NCI-H2107 (cell line): Measurements from ENCODE around the gene THBS4.
A peak's percentile ranks its signal among the peaks of the same experiment; 100 is the strongest.

ENCODE experiments used
- DNase-seq: peaks from one replicate; lab custom pipeline; 2025; lab: John Stamatoyannopoulos, UW

THBS4 gene

GRCh38 chr5:80048084-80048780 lies 13.1 kb downstream of the THBS4 start:
- DNase-seq, result no peak

DNA sequence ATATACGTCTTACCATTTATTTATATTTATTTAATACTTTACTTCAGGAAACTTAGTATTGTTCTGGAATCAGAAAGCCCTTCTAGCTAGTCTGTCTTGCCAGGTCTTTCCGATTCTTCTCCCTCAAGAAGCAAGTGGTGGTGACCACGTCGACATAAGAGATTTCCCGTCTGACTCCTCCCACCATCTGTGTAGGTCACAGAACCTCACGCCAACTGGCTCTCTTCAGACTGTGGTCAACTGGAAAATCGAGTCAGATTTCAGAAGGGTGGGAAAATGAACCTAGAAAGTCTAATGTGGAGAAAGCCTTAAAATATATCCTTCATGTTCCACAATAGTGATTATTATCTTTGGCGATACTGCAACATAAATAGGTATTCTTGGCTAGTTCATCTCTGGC lies 17.3 kb downstream of the THBS4 start:
- DNase-seq, result no peak

GRCh38 chr5:80054682-80055081 lies 19.5 kb downstream of the THBS4 start:
- no peak for DNase-seq

- peak; percentile 91 for DNase-seq
Observed at GRCh38 chr5:80055491-80056170, 20.5 kb downstream of the THBS4 start.

- DNase-seq, result no peak
Observed at GRCh38 chr5:80057099-80057498, 22.0 kb downstream of the THBS4 start.

DNA sequence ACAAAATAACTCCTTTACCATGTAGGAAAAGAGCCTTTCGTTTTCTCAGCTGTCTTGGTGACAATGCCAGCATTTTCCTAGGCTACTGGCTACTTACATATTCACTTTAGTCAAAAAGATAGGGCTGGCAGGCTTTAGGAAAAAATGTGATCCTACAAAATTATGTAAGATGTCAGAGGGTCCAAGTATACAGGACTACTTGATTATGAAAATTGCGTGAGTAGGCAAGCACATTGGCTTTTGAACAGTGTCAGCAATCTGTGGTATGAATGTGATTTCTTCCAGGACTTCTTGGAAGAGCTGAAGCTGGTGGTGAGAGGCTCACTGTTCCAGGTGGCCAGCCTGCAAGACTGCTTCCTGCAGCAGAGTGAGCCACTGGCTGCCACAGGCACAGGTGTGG lies 22.8 kb downstream of the THBS4 start:
- DNase-seq, result no peak

GRCh38 chr5:80059354-80059980 lies 24.3 kb downstream of the THBS4 start:
- no peak for DNase-seq

- DNase-seq, result no peak
Observed at GRCh38 chr5:80060966-80061365, 25.8 kb downstream of the THBS4 start.

DNA sequence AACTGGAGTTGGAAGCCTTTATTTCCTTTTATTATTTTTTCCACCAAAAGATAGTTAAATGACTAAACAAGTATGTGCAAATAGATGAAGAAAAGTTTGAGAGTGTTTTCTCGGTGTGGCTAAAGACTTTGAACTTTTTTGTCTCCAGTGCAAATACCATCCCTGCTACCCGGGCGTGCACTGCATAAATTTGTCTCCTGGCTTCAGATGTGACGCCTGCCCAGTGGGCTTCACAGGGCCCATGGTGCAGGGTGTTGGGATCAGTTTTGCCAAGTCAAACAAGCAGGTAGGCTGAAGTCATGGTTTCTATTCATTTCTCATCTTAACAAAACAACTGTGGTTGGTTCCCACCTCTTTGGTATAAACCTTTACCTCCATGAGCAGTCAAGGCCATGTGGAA lies 26.4 kb downstream of the THBS4 start:
- no peak for DNase-seq

DNA sequence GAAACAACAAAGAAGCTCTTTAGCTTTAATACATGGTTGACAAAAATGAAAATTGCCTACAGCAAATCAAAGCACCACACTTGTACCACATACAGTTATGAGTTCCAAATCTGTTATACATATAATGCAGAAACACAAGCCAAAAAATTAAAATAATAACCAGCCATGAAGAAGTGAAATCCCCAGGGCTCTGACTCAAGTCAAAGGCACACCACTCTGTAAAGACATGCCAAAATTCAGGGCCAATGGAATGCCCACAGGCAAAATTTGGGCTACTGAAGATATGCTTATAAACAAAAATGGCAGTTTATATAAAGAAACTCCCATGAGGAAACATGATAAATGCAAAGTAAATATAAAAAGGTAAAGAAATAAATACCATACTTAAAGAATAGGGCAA lies 29.0 kb downstream of the THBS4 start:
- DNase-seq, result no peak

DNA sequence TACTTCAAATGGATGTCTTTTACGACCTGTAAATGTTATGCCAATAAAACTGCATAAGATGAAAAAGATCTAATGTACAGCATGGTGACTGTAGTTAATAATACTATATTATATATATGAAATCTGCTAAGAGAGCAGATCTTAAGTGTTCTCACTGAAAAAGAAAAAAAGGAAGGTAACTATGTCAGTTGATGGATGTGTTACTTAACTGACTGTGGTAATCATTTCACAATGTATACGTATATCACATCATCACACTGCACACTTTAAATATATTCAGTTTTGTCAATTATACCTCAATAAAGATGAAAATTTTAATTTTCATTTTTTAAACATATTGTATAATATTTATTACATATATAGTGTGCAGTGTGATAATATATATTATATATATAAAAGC lies 31.9 kb downstream of the THBS4 start:
- no peak for DNase-seq

DNA sequence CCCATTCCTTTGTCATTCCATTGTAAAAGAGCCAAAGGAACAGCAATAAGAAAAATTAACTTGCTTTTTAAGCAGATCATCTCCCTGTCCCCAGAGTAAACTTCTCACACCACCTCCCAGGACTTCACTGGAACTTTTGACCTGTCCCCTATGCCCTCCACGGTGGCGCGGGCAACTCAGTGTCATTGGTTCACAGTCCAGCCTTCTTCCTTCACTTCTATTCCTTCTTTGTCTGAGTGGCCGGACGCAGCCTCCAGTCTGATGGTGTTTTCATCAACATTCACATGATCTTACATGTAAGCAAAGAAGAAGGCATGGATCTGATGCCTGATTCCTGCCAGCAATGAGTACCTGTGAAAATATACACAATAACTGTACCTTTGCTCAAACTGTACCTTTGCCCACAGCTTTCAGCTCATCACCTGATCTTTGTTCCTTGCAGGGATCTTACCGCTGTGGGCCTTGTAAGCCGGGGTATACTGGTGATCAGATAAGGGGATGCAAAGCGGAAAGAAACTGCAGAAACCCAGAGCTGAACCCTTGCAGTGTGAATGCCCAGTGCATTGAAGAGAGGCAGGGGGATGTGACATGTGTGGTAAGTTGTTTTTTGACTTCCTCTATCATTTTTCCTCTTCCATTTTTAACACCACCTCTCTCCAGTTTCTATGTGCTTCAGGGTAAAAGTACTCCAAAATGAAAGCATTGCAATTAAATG lies 32.5 kb downstream of the THBS4 start:
- no peak for DNase-seq

GRCh38 chr5:80068246-80068636 lies 33.1 kb downstream of the THBS4 start:
- no peak for DNase-seq

DNA sequence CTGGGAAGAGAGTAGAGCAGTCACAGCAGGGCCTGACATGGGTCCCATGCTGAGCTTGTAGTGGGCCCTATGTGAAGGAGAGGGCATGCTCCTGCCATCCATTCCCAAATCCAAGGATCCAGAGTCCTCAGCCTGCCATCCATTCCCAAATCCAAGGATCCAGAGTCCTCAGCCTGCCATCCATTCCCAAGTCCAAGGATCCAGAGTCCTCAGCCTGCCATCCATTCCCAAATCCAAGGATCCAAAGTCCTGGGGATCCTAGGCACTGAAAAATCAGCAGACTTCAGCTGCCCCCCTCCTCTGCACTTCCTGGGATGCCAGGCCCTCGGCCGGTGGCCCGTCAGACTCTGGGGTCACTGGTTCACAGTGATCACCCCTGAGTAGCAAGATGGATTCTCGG lies 33.6 kb downstream of the THBS4 start:
- DNase-seq, result no peak

GRCh38 chr5:80069251-80069800 lies 34.2 kb downstream of the THBS4 start:
- DNase-seq, result no peak

- no peak for DNase-seq
Observed at GRCh38 chr5:80069918-80070318, 34.8 kb downstream of the THBS4 start.

GRCh38 chr5:80070338-80071056 lies 35.3 kb downstream of the THBS4 start:
- DNase-seq, result no peak

DNA sequence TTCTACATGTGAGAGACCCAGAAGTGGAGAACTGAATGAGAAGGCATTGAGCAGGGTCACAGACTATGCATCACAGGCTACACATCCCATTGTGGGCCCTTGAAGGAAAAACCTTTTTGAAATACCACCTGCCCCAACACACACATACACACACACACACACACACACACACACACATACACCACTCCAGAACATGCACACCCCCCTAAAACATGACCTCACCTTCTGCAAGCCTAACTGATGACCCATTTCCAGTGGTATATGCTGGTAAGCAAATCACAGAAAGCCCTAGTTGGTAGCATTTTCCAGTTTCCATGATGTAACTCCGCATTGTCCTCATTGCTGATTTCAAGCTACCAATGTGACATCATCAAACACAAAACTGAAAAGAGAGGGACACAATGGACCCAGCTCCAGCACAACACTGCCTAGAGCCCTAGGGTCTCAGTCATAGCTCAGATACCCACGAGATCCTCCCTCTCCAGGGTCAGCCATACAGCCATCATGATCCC lies 36.4 kb downstream of the THBS4 start:
- DNase-seq, result no peak

DNA sequence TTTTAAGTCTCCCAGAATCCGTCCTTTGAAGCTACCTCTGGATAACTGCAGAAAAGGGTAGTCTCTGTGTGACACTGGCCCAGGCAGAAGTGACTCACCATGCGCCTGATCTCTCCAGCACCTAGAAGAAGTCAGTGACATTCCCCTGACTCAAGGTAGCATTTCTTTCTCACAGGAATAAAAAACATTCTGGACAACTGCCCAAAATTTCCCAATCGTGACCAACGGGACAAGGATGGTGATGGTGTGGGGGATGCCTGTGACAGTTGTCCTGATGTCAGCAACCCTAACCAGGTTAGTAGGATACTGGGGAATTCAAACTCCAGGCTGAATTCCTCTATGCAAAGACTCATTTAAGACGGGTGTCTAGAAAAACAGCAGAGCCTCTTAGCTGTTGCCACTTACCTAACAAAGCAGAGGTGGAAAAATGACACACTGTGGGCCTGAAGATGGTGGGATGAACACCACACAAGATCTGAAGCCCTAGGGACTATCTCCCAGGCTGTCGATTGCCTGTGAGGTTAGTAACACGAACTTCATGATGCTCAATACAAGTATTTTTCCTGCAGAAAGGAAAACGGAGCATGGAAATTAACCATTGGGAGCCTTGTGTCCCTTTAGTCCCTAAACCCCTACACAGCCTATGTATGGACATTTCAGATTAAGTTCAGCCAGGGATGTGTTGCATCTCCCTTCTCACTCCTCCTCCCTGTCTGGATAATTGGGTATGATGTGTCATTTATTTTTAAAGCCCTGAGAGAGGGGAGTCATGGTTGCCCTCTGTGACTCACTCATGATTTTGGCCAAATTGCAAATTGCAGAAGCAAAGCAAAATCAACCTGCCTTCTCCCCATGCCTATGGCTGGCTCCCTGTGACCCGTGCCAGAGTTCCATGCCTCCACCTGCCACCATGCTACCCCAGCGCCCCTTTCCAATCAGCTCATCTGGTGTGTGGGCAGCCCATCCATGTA lies 37.2 kb downstream of the THBS4 start:
- no peak for DNase-seq
